IPS-NIHi11 (cell line): Measurements from ENCODE around the gene OAS2.

Experiments
- DNase-seq: peaks from one replicate; pipeline ENCODE4 v3.0.0; 2012; ENCODE audit warnings: mixed read lengths, low spot score

The OAS2 gene, protein sequence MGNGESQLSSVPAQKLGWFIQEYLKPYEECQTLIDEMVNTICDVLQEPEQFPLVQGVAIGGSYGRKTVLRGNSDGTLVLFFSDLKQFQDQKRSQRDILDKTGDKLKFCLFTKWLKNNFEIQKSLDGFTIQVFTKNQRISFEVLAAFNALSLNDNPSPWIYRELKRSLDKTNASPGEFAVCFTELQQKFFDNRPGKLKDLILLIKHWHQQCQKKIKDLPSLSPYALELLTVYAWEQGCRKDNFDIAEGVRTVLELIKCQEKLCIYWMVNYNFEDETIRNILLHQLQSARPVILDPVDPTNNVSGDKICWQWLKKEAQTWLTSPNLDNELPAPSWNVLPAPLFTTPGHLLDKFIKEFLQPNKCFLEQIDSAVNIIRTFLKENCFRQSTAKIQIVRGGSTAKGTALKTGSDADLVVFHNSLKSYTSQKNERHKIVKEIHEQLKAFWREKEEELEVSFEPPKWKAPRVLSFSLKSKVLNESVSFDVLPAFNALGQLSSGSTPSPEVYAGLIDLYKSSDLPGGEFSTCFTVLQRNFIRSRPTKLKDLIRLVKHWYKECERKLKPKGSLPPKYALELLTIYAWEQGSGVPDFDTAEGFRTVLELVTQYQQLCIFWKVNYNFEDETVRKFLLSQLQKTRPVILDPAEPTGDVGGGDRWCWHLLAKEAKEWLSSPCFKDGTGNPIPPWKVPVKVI

GRCh38 chr12:112978163-112979040 is at the start of gene OAS2:
Gene OAS2 (plus strand): TSS chr12:112978519. CDS start chr12:112978609, 90 bp downstream.
- no peak for DNase-seq

DNA sequence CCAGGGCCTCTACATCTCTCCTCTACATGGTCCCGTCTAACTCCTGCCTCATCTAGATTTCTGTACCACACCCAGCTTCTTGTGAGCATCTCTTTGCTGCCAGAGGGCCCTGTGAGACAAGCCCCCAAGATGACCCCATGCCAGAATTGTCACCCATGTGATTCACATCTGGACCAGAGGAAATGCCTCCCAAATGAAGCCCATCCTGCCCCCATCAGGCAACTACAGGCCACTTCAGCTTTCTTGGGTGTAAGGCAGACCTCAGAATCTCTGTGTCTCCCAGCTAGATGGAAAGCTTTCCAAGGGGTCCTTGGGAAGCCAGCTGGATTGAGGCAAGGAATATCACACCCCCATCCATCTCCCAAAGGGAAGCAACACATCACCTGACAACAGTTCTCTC is 49.3 kb upstream of the OAS2 start:
- DNase-seq = peak; percentile 47

- no peak for DNase-seq
These were observed 48.6 kb upstream of the OAS2 start for GRCh38 chr12:112929715-112930114.

GRCh38 chr12:112930350-112930749 is 48.0 kb upstream of the OAS2 start:
- no peak for DNase-seq

- peak; percentile 63 for DNase-seq
These were observed 45.7 kb upstream of the OAS2 start for GRCh38 chr12:112932485-112933128.

- DNase-seq = no peak
These were observed 45.2 kb upstream of the OAS2 start for GRCh38 chr12:112933129-112933505.

GRCh38 chr12:112936264-112936663 is 42.1 kb upstream of the OAS2 start:
- DNase-seq = no peak

DNA sequence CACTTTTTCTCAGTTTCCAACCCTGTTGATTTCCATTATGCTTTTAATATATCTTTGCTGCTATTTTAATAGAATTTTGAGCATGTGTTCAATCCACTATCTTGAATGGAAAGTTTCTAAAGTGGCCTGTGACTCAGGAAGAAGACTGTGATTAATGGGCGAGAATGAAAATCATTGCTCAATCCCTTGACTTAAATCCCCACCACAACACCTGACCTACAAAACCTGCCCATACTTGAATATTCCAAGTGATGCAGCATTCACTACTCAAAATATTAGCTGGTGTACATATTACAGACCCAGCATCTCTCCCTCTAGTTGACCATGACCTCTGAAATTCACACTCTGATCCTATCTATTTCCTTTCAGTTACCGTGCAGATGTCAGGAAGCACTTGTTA is 41.4 kb upstream of the OAS2 start:
- no peak for DNase-seq

GRCh38 chr12:112937741-112938719 is 40.3 kb upstream of the OAS2 start, which contains the start of gene OAS3:
Gene OAS3 (plus strand): TSS chr12:112938474. CDS start chr12:112938531, 57 bp downstream.
- DNase-seq = peak; percentile 46

GRCh38 chr12:112938751-112939150 is 39.6 kb upstream of the OAS2 start:
- no peak for DNase-seq

DNA sequence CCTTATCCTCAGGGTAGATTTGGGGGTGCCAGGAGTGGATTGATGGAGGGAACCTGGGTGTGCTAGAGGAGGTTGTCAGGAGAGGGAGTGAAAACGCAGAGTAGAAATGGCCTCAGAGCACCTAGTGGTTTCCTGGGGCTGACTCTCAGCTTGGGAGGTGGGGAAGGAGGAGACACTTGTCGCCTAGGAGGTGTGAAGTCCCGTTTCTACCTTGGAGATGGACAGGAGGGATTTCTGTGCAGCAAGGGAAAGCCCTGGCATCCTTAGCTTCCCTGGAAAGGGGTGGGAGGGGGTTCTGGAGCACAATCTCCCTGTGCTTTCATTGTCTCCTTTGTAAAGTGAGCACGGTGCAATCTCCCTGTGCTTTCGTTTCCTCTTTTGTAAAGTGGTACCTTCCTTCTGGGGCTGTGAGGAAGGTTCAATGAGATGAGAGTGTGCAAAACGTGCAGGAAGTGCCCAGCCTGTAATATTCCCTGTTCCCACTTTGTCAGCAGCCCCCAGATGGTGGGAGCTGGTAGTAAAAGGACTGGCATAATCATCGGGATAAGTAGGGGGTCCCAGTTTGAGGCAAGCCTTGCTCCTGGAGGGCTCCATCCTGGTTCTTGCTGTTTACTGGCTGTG is 38.4 kb upstream of the OAS2 start:
- no peak for DNase-seq

DNA sequence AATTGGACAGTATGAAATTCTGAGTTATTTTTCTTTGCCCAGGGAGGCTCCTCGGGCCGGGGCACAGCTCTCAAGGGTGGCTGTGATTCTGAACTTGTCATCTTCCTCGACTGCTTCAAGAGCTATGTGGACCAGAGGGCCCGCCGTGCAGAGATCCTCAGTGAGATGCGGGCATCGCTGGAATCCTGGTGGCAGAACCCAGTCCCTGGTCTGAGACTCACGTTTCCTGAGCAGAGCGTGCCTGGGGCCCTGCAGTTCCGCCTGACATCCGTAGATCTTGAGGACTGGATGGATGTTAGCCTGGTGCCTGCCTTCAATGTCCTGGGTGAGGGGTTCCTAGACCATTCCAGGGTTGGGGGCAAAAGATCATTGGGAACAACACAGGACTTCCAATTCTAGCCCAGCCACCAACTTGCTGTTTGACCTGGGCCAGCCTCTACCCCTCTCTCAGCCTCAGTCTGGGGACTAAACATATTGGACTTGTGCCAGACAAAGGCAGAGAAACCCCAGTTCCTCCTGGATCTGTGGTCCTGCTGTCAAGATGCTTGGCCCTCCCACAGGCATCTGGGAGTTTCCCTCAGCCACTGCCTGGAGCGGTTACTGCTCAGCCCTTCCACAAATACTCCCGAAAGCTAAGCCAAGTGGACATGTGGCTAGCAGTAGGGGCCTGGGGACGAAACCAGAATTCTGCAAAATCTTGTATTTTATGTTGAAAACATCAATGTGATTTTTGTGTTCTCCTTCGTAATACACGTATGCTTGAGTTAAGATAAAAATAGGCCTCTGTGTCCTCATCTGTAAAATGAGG is 36.6 kb upstream of the OAS2 start:
- DNase-seq = no peak

DNA sequence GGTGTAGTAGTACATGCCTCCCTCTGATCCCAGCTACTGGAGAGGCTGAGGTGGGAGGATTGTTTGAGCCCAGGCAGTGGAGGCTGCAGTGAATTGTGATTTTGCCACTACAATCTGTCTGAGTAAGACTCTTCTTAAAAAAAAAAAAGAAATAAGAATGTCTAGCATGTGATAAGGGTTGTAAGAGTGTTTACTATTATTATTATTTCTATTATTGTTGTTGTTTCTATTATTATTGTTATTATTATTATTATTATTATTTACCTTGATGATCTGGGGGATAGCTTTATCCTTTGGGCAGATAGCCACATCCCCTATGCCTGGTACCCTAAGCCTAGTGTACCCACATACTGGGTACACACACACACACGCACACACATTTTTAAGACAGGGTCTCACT is 35.7 kb upstream of the OAS2 start:
- no peak for DNase-seq

DNA sequence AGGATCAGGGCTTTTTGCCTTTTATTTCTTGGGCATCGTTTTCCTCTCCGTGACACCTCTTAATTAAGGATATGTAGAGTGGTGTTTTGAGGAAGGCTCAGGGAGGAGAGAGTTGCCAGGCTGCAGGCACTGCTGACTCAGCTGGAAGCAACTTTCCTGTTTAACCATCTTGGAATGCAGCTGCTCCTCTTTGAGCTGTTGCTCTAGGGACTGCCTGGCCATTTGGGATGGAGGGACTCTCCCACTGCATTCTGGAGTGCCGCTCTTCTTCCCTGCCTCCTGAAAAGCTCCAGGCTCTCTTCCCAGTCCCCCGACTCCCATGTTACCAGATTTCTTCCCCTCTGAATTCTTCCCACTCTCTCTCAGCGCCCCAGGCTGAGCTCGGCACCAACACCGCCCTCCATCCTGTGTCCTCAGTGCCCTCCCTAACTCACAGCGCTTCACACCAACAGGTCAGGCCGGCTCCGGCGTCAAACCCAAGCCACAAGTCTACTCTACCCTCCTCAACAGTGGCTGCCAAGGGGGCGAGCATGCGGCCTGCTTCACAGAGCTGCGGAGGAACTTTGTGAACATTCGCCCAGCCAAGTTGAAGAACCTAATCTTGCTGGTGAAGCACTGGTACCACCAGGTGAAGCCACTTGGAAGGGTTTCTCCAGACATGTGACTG is 34.2 kb upstream of the OAS2 start:
- DNase-seq = no peak

DNA sequence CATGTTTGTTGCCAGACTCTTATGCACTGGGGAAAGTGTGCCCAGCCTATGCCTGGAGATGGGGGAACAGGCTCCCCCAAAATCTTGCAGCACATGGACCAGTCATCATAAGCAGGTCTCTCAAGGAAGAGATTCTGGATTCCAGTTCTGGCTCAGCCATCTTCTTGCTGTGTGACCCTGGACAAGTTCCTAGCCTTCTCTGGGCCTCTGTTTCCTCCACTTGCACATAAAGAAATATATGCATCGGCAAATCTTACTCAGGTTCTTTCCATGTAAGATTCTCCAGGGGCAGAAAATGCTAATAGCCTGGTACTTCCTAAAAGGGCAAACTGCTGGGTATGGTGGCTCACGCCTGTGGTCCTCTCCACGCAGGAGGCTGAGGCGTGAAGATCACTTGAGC is 32.8 kb upstream of the OAS2 start:
- DNase-seq = no peak

GRCh38 chr12:112946236-112947000 is 31.9 kb upstream of the OAS2 start:
- no peak for DNase-seq

GRCh38 chr12:112947314-112947713 is 31.0 kb upstream of the OAS2 start:
- DNase-seq = no peak

DNA sequence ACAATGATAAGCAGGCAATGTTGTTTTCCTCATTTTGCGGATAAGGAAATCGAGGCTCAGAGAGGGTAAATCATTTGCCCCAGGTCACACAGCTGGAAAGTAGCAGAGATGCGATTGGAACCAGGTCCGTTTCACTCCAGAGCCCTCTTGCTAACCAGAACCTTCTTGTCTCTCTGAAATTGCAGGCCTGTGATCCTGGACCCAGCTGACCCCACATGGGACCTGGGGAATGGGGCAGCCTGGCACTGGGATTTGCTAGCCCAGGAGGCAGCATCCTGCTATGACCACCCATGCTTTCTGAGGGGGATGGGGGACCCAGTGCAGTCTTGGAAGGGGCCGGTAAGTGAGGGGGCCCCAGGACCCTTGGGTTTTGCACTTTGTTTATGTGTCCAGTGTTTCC is 30.6 kb upstream of the OAS2 start:
- no peak for DNase-seq
